ENCODE data around the gene GAN.
A peak's percentile ranks its signal among the peaks of the same experiment; 100 is the strongest.

The GAN gene

DNA sequence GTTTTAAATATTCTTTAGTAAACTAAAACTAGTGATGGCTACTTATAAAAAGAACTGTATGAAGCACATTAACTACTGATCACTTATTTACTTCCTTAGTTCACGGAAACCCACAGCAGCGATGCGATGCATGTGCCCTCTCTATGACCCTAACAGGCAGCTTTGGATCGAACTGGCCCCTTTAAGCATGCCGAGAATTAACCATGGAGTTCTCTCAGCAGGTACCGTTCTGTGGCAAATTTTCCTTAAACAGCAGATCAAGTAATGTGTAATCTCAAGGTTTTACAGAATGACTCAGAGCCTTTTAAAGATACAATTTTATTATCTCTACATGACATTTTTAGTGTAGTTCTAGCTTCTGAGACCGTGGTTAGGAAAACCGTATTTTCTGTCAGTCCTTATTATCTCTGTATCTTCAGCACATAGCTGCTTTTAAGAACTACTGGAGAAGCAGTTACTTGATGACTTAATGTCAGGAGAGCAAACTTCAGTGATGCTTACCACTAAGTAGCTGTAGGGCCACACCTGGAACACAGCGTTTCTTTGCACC, 43.0 kb downstream of the GAN start:
- DNase-seq: no peak

DNA sequence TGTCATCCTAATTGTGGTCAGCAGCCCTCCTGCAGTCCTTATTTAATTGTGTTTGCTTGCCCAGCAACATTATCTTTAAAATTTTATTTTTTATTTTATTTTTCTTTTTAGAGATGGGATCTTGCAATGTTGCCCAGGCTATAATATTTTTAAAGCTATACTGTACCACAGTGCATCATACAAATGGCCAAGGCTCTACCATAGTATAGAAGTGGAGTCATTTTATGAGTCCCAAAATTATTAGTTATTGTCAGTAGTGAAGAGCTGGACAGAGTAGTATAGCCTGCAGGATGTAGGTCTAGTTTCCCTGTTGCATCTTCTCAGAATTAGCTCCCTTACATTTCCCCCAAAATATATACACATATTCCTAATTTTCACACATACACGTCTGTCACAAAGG, 44.1 kb downstream of the GAN start:
- no peak for DNase-seq

DNA sequence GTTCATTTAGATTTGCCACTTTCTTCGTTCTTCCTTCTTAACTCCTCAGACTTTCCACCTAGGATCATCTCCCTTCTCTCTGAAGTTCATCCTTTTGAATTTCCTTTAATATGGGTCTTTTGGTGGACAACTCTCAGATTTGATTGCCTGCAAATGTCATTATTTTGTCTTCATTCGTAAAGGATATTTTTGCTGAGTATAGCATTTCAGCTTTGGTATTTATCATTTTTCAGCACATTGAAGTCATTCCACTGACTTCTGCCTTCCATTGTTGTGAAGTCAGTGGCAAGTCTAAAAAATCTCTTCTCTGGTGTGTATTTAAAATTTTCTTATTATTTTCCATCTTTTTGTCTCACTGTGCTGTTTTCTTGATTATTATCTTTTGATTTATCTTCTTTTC, 45.4 kb downstream of the GAN start:
- no peak for DNase-seq

DNA sequence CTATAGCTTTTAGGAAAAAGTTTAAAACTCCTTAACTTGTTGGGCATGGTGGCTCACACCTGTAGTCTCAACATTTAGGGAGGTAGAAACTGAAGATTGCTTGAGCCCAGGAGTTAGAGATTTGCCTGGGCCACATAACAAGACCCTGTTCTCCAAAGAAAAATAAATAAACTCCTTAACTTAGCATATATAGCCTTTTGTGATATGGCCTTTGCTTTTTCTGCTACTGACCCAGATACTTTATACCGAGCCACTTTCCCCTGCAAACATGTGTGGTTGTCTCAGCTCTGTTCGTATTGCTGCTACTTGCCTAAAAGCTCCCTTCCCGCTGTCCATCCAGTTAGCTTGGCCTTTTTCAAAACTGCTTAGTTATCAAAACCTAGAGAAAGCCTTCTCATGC, 51.0 kb downstream of the GAN start:
- DNase-seq: no peak

DNA sequence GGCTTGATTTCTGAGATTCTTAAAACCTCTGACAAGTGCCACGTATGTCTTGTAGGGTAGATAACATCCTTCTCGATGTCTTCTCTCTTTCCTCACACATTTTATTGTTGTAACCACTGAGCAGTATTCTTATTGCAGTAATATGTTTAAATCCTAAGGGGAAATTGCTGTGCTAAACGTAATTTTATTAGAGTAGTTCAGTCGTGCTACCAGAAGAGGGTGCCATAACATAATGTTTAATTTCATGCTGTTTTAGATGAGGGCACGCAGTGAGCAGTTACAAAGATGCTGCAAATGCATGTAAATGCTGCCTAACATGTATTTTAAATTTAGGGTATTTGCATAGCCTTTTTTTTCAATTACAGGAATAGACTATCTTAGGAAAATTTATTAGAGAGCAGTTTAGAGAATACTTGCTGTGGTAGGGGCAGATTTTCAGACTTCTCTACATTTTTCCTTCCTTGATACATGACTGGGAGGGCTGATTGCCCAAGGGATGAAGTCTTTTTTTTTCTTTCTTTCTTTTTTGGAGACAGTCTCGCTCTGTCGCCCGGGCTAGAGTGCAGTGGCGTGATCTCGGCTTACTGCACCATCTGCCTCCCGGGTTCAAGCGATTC, 51.7 kb downstream of the GAN start:
- DNase-seq: no peak

DNA sequence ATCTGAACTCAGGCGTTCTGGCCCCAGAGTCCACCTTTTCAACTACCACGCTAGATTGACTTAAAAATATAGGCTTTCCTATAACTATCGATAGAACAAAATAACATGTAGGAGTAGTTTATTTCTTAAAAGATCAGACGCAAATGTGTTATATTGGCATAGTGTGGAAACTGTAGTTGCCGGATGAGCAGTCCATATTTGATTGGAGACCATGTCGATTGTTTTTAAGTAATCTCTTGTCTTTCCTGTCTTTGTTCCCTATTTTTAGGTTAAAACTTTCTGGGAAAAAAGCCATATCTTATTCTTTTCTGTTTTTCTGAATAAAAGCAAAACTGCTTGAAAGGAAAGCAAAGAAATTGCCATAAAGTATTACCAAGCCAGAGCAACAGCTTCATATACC, 53.1 kb downstream of the GAN start:
- no peak for DNase-seq

DNA sequence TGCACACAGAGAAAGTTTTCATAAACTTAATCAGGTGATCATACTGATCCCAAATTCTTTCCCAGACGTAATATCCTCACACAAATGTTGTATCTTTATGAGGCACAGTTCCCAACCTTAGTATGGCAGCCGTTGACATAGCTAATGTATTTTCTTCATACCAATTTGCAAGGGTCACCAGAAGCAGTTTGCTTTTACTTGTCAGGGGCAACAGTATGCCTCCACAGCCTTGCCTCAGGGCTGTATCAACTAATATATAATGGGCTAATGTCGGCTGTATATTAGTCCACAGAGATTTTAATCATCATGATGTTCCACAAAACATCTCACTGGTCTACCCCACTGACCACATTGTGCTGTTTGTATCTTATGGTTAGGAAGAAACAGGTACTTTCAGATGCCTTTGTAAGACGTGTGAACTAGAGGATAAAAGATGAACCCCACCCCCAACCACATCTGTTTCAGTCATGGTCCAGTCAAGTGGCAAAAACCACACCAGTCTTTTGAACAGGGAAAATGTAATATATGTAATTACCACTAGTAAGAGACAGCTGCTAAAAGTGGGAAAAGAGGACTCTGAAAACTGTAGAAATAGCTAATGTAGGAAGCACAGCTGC, 55.2 kb downstream of the GAN start:
- DNase-seq: no peak

DNA sequence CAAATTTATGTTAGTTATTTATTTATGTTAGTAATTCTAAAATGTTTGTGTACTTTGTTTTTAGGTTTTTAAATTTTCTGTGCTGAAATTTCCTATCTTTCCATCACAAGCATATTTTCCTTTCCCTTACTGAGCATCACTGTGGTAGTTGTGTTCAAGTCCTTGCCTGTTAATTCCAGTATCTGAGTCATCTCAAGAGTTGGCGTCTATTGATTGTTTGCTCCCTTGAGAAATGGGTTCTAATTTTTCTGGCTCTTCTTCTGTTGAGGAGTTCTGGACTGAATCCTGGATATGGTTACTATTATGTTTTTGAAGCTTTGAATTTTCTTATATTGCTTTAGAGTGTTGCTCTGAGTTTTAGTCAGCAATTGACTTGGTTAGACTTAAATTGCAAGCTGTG, 56.3 kb downstream of the GAN start:
- no peak for DNase-seq

DNA sequence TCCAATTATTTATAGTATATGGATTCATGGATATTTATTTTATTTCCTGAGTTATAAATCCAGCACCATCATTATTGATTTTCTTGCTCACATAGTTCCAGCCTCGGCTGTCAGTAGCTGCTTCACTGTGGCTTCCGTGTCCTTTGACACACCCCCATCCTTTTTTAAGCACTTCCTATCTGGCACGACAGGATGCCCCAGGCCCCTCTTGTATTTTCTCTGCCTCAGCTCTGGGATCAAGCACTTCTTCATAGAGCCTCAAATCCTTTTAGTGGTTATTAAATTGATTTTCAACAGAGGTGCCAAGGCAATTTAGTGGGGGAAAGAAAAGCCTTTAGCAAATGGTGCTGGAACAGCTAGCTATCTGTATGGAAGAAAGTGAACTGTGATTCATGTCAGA, 59.8 kb downstream of the GAN start:
- no peak for DNase-seq

DNA sequence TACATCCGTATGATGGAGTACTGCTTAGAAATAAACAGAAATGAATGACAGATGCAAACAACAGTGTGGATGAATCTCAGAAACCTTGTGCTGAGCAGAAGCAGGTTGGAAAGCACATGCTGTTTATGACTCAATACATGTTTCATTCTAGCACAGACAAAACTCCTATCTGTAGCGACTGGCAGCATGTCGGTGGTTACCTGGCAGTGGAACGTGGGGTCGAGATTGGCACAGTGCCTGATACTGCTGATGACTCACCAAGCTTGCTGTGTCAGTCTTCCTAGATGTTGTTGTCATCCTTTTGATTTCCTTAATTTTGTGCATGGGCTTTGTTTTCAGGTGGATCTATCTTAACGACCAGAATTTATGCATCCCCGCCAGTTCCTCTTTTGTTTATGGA, 62.1 kb downstream of the GAN start:
- no peak for DNase-seq

DNA sequence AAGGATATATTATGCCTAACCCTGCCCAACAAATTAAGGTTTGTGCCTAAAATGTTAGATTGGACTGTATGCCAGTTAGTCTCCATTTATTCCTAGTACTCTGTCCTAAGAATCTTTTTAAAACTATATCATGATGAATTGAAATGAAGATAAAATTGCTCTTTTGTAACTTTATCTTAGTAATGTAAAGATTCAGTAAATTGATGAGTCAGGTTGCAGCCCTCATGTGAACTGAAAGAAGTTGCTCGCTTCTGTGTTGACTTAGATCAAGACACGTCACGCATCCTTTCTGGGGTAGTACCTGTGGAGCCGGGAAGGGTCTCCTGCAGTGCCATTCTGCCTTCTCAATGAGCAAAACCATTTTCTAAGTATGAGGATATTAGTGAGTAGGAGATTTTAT, 63.3 kb downstream of the GAN start:
- DNase-seq: no peak

DNA sequence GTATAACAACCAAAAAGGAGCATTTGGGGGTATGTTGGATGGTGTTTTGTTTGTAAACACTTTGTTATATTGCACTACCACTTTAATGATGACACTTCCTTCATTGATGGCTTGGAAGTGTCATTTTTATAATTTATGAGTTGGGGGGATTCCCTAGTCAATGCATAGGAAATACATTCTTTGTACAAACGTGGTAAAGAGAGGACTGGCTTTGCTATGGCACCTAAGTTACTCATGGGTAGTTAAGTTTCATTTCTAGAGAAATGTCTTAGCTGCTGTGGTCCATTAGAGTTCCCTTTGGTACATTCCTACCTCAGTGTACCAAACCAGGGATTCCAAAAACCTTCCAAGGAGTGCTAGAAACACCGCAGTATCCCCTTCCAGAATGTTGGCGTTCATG, 66.2 kb downstream of the GAN start:
- DNase-seq: no peak

DNA sequence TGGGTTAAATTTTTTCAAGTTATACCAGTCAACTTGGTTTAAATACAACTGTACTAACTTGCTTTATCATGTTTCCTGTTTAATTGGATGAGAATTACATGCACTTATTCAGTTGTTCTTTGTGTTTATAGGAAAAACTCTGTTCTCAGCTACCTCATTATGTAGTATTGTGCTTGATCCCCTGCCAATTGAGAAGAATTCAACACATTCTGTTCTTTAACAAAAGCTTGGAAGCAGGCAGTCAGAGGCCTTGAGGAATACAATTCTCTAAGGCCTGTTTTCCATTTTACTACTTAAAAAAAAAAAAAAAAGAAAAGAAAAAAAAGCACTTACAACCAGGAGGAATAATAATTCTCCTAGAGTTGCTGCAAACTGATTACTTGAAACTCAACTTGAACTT, 69.2 kb downstream of the GAN start:
- DNase-seq: no peak

DNA sequence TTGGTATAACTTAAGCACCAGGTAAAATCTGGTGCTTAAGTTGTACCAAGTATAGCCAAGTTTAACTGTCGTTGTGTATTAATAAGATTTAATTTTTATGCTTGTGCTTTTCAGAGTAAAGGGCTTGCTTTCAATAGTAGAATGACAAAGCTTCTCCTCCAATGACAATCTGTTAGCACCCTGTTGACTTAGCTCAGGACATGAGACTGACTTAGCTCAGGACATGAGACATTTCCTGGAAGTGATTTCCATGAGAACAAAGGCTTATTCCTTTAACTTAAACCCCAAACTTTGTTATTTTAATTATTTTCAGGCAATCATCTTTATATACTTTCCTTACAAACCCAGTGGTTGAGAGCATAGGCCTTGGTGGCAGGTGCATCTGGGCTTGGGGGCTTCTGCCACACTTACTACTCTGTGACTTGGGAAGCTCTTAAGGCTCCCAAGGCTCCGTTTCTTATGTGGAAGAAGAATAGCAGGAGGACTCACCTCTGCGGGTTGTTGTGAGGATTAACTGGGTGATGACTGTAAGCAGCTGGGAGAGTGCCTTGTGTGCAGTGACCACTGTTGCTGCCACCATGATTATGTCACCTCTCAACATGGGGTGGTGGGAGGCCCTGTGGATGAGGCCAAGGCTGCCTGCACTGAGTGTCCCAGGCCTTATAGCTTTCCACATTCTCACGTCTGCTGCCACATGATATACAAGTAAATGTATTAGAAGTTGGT, 70.4 kb downstream of the GAN start:
- DNase-seq: no peak

DNA sequence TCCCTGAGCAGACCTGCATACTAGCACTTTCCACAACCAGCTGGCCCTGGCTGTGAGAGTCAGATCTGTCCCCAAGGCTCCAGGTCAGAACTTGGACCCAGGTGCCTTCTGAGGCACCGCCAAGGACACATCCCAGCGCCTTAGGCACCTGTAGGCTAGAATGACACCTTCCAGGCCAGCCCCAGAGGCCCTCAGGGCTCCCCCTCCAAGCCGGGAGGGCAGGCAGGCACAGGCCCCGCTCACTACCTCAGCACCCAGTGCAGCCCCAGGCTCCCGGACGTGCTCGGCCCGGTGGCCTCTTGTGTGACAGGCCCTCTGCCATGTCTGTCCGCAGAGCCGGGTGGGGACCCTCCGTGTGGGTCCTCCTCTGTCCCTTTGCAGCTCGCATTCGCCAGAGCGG, 73.6 kb downstream of the GAN start:
- no peak for DNase-seq

DNA sequence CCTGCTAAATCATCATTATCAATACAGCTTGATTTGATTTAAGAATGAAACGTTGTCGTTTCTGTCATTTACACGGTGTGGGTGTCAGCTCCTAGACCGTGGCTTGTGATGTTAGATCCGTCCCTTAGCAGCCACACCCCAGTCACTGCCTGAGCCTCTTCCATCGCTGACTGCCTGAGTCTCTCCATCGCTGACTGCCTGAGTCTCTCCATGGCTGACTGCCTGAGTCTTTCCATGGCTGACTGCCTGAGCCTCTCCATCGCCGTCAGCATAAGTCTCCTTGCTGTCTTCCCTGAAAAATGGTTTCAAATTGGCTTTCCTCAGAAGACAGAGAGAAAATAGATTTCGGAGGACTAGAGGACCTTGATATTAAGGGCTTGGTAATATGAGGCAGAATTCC, 76.1 kb downstream of the GAN start:
- no peak for DNase-seq

DNA sequence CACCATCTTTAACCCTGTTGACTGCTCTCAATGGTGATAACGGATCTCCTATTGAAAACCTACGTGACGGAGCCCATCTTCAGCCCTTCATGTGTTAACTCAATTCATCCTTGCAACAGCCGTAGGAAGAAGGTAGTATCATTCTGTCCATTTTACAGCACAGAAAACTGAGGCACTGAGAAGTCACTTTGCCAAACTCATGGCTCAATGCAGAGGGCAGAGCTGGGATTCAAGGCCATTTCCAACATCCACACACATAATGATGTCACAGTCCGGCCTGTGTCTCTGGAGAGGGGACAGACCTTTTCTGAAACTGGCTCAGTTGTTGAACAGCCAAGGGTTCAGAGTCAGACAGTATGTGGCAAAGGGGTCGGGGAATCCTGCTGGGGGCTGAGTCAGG, 77.2 kb downstream of the GAN start:
- DNase-seq: no peak

DNA sequence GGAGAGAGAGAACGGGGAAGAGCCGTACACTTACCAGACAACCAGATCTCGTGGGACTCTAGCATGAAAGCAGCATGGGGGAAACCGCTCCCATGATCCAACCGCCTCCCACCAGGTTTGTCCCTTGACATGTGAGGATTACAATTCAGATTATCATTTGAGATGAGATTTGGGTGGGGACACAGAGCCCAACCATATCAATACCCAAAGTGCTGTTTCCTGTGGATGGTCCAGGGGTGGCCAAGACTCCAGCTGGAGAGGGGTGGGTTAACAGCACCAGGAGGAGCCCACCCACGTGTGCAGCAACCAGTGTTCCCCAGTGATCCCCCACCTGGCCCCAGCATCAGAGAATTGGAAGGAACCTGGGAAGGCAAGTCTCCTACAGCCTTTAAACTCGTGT, 79.7 kb downstream of the GAN start:
- DNase-seq: peak; percentile 28

DNA sequence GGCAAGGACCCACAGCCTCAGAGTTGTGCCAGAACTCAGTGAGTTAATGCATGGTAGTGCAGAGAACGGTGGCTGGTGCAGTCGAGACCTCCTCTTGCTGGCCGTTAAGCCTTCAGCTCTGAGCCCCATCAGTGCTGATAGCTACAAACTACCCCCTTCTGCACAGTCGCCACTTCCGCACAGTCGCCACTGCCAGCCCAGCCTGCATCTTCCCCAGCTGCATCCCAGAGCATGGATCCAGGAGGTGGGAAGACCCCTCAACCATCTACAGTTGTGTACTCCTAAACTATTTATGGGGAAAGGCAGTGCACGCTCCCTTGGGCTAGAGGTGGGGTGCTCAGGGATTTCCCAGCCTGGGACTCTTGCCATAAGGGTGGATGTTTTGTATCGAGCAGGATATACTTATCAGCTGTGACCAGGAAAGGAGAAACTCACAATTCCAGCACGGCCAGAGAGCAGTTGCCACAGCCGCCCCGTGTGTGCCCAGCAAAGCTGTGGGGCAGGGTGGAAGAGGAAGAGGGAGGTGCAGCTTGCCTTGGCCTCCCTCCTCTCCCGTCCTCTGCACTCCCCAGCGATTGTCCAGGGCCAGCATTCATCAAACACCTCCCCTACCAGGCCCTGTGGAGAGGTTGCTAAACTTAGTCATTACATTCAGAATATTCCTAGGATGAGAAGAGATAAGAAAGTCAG, 80.3 kb downstream of the GAN start:
- peak; percentile 30 for DNase-seq

DNA sequence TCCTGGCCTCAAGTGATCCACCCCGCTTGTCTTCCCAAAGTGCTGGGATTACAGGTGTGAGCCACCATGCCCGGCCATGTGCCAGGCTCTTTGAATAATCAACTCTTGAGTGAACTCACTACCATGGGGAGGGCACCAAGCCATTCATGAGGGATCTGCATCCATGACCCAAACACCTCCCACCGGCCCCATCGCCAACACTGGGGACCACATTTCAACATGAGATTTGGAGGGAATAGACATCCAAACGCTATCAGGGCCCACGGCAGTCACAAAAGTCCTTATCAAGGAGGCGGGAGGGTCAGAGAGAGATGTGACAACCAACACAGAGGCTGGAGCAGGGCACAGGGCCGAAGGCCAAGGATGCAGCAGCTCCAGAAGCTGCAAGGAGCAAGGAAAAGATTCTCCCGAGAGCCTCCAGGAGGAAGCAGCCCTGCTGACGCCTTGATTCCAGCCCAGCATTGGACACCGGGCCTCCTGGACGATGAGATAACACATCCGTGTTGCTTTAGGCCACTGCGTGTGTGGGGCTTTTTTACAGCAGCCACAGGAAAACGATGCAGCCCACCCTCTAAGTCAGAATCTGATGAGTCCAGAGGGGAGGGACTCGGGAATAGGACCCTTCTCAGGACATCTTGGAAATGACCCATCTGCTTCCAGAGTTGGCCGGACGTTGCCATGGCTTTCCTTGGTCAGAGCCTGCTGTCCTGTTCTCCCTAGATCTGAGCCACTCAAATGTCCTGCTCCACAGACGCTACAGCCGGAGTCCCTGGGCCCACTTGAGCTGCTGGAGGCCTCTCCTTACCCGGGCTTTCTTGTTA, 82.5 kb downstream of the GAN start:
- DNase-seq: no peak

DNA sequence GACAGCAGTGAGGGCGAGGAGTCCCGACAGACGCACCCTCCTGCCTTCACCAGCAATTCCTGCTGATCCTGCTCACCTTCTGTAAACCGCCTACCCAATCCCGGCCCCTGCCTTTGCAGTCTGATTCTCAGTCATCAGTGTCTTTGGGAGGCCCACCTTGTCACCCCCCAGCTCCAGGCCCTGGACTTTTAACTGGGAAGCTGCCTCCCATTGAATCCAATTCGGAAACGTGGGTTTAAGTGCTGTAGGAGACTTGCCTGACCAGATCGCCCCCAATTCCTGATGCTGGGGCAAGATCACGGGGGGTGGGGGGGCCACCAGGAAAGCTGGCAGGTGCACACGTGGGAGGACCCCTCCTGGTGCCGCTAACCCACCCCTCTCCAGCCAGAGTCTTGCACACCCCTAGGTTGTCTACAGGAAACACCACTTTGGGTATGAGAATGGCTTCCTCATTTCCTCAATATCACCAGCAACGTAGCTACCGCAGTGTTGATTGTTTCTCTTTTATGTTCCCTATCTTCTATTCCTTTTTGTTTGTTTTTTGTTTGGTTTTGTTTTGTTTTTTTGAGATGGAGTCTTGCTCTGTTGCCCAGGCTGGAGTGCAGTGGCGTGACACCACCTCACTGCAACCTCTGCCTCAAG, 83.2 kb downstream of the GAN start:
- no peak for DNase-seq

DNA sequence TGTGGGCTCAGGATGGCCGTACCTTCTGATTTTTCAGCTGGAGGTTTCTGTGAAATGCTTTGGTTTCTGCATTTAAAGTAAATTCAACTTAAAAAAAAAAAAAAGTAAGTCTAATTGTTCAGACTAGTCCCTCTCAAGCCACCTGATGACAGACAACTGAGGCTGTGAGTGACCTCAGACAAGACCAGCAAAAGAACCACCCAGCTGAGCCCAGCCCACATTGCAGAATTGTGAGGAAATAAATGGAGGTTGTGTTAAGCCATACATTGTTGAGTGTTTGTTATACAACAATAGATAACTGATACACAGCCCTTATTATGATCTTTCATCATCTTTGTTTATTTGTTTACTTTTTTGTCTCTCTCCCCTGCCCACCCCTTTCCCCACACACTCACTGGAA, 85.1 kb downstream of the GAN start:
- DNase-seq: no peak
